COLO668 (cell line): ENCODE measurements around the gene KRTAP10-5.
A peak's percentile ranks its signal among the peaks of the same experiment; 100 is the strongest.
"Not testable (repeated sequence)": the region's sequence is repeated elsewhere in the genome, so short reads cannot be mapped to it uniquely, and the experiment has no call there.

Experiments
- DNase-seq: peaks from one replicate; lab custom pipeline; 2025; ENCODE audit not compliant: unreplicated experiment; lab: John Stamatoyannopoulos, UW

The KRTAP10-5 gene

DNA sequence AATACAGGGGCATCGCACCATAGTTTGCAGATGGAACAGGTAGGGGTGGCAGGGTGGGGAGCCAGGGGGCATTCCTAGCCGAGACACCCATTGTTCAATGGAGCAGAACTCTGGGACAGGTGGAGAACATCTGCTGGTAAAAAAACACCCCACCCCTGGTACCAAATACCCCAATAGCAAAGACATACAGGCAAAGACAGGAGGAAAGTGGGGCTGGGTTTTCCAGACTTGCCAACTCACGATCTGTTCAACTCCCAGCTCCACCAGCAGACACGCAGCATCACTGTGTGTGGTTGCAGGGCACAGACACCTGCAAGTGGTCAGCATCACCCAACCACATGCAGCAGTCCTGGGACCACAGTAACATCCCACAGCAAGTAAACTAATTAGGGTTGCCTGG lies 31.1 kb upstream of the KRTAP10-5 start:
- DNase-seq, result no peak

DNA sequence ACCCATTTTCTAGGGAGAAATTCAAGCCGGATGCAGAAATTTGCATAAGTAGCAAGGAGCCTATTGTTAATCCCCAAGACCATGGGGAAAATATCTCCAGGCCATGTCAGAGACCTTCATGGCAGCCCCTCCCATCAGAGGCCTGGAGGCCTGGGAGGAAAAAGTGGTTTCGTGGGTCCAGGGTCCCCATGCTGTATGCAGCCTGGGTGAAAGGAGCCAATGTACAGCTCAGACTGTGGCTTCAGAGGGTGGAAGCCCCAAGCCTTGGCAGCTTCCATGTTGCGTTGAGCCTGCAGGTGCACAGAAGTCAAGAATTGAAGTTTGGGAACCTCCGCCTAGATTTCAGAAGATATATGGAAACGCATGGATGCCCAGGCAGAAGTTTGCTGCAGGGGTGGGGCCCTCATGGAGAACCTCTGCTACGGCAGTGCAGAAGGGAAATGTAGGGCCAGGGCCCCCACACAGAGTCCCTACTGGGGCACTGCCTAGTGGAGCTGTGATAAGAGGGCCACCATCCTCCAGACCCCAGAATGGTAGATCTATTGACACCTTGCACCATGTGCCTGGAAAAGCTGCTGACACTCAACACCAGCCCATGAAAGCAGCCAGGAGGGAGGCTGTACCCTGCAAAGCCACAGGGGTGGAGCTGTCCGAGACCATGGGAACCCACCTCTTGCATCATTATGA lies 29.9 kb upstream of the KRTAP10-5 start:
- not testable (repeated sequence) for DNase-seq

DNA sequence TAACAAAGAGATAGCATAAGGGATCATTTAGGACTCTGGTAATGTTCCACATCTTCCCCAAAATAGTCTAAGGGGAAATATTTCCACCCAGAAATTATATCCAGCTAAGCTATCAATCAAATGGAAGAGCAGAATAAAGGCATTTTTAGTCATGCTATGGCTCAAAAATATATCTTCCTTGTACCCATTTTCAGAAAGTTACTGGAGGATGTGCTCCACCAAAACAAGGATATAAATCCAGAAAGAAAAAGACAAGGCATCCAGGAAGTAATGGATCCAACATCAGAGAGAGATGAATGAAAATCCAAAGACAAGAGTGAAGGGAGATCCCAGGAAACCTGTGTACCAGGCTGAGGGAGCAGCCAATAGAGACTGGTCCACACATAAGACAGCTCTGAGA lies 28.8 kb upstream of the KRTAP10-5 start:
- DNase-seq, result no peak

DNA sequence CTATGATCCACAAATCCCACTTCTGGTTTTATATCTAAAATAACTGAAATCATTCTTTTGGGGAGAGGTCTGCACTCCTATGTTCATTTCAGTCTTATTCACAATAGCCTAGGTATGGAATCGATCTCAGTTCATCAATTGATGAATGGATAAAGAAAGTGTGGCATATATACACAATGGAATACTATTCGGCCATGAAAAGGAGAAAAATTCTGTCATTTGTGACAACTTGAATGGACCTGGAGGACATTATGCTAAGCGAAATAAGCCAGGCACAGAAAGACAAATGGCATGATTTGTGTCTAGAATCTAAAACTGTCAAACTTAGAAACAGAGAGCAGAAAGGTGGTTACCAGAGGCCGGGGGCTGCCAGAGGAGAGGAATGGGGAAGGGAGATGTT lies 26.1 kb upstream of the KRTAP10-5 start:
- DNase-seq, result no peak

DNA sequence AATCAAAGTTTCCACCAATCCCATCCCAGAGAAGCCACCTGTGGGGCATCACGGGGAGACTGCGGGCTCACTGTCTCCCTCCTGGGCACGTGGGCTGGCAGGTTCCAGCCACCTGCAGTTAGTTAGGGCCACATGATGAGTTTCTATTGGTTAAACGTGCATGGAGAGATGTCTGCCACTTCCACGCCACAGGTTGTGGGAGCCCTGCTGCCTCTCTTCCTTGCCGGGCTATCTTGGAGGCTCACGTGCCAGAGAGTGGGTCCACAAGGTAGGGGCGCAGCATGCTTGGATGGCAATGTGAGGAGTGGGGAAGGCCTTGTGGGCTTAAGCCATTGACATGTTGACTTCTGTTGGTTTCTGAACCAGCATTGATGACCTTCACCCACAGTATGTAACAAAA lies 23.5 kb upstream of the KRTAP10-5 start:
- no peak for DNase-seq

DNA sequence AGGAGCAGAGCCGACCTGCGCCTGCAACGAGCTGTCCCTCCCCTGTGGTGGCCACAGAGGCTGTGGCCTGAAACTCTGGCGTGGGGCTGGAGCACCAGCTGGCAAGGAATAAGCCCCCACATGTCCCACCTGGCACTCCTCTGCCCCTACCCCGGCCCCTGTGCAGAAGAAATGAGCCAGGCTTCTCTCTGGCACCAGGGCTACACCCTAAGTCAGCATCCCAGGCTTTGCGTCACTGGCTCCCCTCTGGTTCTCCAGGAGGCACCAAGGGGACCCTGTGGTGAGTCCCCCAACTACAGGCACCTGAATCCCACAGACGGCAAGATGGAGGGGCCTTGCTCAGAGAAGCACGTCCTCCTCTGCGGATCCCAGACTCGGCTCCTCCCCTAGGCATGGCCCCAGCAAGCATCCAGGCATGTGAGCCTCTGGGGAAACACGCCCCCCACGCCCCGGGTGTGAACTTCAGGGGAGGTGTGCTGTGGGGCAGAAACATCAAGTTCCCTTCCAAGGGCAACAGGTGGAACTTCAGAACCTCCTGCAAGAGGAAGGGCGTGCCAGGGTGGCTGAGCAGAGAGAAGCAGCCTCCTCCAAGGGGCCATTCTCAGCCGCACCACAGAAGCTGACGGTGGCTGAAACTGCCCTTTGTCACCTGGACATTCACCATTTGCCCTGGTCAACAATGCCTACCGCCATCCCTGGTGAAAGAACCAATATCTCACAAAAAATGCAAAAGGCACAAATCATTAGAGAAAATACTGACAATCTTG lies 22.9 kb upstream of the KRTAP10-5 start:
- DNase-seq, result no peak

DNA sequence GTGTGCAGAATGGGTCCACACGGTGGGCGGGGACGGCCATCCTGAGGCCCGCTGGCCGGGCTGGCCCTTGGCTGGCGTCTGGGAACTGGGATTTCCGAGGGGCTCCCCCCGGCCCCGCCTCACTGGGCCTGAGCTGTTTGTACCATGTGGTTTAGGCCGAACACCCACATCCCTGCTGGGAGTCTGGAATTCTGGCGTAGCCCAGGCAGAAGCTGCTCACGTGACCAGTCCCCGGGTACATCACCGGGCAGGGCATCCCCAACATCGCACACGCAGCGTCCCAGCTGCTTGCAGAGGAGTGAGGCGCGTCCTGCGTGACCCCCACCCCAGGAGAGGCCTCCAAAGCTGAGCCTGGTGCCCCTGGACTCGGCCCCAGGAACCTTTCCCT lies 22.1 kb upstream of the KRTAP10-5 start:
- DNase-seq, result no peak

DNA sequence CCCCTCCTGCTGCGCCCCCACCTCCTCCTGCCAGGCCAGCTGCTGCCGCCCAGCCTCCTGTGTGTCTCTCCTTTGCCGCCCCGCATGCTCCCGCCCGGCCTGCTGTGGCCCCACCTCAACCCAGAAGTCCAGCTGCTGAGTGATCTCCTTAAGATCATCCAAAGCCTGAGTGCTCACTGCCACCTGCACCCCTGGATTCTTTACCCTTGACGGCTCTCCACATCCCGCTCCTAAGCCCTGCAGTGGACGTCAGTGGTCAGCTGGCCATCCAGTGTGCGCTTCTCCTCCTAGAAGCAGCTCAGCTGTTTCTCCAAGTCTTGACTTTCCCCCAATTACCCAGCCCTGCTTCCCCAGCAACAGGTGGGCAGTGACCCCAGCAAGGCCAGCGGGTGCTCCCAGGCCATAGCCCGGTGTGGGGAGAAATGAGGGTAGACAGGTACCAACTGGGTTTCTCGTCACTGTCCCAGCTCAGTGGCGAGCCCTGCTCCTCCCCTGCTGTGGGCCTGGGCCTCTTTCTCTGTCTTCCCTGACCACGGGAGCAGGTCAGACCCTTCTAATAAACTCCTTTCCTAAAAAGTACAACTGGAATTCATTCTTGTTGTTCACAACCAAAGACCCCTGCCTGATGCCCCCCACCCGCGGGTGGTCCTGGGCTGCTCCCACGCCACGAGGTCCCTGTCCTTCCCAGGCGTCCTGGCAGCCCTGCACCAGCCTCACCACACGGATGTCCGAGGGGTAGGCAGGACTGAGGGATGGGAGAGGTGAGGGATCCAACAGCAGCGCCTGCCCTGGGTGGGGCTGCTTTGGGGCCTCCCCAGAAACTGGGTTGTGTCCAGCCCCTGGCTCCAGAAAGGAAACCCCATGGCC lies 21.4 kb upstream of the KRTAP10-5 start:
- DNase-seq, result no peak

DNA sequence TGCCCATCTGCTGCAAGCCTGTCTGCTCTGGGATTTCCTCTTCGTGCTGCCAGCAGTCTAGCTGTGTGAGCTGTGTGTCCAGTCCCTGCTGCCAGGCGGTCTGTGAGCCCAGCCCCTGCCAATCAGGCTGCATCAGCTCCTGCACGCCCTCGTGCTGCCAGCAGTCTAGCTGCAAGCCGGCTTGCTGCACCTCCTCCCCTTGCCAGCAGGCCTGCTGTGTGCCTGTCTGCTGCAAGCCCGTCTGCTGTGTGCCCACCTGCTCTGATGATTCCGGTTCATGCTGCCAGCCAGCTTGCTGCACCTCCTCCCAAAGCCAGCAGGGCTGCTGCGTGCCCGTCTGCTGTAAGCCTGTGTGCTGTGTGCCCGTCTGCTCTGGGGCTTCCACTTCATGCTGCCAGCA lies 20.7 kb upstream of the KRTAP10-5 start:
- DNase-seq, result not testable (repeated sequence)

DNA sequence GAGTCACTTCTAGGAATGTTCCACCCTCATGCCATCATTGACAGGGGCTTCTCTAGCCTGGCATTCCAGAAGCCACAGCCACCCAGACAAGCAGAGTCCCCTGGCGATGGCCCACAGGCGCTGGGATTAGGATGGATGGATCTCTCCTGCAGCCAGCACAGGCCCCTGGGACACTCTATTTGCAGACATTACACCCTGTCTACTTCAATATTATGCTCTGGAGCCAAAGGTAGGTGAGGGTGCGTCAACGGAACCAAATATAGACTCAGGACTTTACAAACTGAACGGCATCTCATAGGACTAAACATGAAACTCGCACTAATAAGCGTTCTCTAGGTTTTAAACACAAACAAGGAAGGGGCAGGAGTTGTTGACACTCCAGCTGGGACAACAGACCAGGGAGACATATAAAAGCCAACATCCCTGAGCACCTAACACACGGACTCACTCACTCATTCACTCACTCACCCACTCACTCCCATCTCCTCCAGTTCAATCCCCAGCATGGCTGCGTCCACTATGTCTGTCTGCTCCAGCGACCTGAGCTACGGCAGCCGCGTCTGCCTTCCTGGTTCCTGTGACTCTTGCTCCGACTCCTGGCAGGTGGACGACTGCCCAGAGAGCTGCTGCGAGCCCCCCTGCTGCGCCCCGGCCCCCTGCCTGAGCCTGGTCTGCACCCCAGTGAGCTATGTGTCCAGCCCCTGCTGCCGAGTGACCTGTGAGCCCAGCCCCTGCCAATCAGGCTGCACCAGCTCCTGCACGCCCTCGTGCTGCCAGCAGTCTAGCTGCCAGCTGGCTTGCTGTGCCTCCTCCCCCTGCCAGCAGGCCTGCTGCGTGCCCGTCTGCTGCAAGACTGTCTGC lies 19.9 kb upstream of the KRTAP10-5 start, which contains the start of gene KRTAP10-7:
Gene KRTAP10-7 (plus strand): TSS at position 480 of the 861 bp plus-strand sequence. CDS start 25 bp downstream, at position 505.
- DNase-seq, result not testable (repeated sequence)

DNA sequence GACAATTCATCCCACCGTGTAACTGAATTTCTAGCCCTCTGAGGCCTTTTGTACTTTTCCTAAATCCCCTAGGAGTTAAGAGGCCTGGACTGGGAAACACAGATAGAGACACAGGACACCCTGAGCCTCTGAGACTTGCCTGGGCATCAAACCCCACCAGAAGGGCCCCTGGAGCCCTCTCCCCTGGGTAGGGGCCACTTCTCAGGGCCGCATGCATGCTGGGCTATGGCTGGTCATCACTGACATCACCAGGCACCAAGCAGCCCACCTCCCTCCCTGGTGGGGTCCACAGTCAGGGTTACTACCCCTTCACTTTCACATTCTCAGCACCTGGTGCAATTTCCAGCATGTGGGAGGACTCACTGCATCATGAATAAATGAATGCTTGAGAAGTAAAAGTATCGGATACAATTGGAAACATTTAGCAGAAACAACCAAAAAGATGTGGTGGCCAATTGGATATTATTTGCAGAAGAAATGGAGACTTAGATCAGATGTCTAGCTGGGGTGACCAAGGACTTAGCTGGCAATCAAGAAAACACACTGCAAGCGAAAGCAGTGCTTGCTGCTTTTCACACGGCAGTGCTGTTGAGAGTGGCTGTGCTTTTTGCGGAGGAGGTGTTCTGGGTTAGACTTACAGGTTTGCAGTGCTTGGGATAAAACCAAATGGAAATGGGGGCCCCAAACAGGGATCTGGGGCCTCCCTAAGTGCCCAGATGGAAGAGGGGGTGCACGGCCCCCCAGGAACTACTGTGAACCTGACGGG lies 19.0 kb upstream of the KRTAP10-5 start:
- DNase-seq, result no peak

DNA sequence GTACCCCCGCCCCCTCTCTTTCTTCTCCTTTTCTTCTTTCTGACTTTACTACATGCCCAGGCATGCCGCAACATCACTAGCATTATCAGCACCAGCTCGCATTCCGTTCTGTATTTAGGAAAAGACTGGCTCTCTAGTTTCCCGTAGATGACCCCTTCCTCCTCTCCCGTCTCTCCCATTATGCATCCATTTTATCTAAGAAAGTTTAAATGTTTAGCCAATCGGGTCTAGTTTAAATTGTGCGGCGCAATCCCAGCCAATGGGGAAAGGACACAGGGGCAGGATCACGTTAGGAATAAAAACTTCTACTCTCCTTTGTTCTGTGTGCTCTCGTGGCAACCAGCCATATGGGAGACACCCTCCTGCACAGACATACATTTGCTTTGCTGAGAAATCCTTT lies 17.7 kb upstream of the KRTAP10-5 start:
- DNase-seq, result no peak

DNA sequence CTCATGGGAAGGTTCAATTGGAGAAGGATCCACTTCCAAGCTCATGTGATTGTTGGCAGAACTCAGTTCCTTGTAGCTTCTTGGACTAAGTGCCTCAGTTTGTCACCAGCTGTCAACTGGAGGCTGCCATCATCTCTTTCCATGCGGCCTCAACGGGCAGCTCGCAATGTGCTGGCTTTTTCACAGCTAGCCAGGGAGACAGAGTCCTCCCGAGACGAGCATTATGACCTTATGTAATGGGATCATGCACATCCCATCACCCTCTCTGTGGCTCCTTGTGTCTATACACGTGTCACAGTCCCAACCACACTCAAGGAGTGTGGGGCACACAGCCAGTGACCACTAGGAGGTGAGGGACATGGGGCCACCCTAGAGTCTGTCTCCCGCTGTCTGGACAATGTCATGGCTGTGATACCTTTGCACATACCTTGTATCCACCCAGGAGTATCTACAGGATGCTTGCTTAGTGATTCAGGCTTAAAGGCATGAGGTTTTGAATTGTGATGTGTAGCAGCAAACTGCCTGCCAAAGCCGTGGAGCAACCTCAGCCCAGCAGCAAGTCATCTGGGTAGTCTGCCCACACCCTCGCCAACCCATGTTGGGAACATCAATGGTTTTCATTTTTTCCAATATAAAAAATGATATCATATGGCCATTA lies 15.8 kb upstream of the KRTAP10-5 start:
- DNase-seq, result no peak

DNA sequence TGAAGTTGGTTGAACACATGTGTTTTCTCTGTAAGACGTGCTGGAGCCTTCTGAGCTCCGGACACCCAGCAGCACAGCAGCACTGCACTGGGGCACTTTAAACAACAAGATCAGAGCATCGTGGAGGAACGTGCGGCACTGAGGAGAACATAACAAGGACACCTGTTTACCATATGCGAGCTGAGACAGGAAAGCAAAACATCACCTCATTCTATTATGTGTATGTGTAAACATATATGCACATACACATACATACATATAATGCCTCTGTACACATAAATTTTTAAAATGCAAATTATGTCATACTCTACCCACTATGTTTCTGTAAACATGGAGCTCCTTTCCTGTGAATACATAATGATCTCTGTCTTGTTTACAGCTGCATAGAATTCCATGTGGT lies 15.1 kb upstream of the KRTAP10-5 start:
- DNase-seq, result no peak

DNA sequence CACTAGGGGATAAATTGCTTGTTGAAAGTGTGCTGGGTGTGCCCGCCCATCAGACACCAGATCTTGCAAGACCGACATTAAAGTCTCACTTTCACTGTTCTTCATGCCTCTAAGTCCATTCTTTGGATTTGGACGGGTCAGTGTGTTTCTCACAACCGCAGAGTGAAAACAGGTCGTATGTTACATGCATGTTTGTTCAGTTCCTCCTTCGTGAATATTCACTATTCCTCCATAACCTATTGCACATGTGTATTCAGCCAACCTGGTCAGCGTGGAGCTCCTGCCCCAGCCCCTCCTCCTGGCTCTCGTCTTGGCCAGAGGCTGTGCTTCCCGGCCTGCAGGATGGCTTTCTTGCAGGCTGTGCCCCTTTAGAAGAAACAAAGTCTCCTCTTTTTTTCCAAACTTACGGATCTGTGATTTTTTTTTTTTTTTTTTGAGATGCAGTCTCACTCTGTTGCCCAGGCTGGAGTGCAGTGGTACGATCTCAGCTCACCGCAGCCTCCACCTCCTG lies 14.1 kb upstream of the KRTAP10-5 start:
- DNase-seq, result no peak

DNA sequence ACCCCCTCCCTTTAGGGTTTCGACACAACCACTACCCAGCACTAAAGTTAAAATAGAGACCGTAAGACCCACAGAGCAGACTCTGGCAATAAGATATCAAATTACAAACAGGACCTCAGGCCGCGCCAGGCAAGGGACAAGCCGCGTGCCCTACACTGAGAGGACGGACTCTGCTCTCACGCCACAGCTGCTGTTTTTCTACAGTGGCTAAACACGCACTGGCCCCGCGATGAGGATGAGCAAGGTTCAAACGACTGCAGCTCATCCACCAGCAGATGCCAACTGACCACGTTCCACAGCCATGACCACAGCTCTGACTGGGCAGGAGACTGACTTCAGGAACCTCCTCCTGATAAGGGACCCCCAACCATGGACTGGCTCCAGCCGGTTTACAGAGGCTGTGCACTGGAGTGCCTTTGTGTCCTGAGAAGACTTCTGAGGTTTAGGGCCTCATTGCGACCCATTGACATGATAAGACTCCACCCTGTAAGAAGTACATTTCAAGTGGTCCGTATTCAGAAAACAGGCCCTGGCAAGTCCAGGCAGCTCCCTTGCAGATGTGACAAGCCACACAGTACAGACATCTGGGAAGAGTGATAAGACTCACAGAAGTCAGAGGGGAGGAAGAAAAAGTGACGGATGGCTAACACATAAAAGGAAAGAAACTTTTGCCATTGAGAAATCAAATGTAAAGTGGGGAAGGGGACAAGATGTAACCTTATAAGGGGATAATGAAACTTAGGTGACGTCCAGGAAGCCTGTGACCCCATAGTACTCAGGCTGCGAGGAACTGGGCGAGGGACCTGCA lies 13.4 kb upstream of the KRTAP10-5 start:
- peak; percentile 60 for DNase-seq

DNA sequence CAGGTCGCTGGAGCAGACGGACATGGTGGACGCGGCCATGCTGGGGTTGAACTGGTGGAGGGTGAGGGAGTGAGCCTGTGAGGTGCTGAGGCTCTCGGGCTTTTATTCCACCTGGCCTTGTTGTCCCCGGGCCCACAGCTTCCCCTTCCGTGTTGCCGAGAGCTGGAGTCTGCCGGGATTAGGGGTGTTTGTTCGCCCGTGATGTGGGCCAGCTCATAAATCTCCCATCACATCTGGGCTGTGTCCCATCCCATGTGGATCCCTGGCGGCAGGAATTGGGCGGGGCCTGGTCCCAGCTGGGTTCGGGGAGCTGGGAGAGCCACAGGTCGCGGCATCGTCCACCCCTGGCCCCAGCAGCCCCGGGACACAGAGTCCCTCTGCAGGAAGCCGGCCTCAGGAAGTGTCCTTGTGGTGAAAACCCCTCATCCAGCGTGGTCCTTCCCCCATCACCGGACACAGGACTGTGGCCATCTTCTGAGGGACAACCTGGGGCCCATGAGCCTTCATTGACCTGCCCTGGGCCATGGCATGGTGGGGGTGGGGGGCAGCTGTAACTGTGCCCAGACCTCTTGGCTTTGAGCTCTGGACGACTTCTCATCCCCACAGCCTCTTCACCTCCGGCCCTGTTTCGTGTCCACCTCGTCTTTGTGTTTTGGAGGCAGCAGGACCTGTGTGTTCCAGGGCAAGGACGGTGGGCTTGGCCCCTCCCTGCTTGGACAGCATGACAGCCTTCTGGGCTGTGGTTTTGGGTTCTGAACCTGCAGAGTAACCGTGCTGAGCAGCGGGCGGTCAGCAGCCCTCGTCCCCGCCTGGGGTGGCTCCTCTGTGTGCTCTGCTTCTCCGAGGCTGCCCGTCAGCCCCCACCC lies 12.3 kb upstream of the KRTAP10-5 start, which contains the start of gene KRTAP10-6:
Gene KRTAP10-6 (minus strand): TSS at position 60 of the 866 bp plus-strand sequence. CDS start 21 bp downstream, at position 39.
- DNase-seq, result no peak
